Measurements from ENCODE around the gene TMCC2. TPM values are rescaled to one million over a fixed set of nuclear protein-coding genes. Genes with fewer than 3 reads are reported as not detected.
"Not testable (repeated sequence)": the region's sequence is repeated elsewhere in the genome, so short reads cannot be mapped to it uniquely, and the experiment has no call there.

TMCC2 gene
- polyA plus RNA-seq, 3 donors, result 5.1 to 8.0 (median 6.3) TPM

DNA sequence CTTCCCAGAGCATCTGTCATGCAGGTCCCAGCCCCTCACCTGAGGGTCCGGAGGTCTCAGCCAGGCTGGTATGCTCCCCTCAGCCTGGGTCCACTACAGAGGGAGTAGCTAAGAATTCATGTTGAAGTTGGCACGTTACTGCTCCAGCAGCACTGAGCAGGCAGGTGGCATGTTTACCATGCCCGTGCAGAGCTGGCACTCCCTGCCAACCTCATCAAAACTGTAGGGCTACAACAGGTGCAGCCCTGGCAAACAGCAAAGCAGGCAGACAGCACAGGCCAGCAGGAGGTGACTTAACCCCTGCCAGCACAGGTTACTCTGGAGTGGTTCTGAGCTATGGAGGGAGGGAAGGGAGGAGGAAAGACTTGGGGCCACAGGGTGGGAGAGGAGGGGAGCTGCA is 47.4 kb downstream of the TMCC2 start:
- no peak for DNase-seq (ENCODE audit: low read depth in 3 of 3, low spot score in 2 of 3)

DNA sequence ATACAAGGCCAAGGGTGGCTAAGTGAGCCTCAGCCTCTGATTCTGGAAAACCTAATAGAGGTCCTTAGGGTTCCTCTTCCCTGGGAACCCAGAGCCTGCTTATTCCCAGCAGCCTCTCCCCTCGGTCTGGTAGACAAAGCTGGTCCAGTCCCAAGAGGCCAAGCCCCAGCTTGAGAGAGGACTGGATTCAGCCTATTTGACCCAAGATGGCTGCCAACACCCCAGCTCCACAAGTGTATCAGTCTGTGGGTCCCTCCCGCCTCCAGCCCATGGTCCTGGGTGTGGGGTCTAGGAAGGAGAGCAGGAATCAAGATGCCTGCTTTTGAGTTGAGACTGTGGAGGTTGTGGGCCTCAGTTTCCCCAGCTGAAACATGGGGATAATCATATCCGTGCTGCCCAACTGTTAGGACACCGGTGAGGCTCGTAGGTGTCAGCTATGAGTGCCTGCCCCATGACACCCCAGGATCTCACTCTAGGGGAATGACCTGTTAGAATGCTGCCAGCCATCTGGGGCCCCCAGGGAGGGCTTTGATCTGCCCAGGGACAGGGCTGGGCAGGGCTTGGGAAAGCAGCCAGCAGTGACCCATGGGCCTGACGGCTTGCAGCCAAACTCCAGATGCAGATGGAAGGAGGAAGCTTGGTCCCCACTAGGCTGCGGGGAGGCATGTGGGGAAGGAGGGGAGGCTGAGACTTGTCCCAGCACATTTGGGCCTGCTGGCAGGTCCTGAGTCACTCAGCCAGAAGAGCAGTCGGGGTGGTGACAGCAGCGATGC is 48.4 kb downstream of the TMCC2 start:
- DNase-seq (ENCODE audit: low read depth in 3 of 3, low spot score in 2 of 3), result no peak

DNA sequence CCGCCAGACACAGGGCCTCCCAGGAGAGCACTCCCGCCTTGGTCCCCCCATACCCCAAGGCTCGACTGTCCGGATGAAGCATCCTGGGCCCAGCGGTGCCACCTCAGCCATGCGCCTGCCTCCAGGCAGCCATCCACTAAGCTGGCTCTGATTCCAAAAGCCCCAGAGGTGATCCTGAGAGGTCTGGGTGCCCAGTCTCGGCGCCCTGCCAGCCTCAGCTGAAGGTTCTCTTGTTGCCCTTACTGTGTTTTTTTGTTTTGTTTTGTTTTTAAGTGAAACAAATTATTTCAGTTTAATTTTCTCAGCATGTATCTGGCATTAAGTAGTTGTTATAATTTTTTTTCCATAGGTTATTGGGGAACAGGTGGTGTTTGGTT is 48.9 kb downstream of the TMCC2 start:
- DNase-seq (ENCODE audit: low read depth in 3 of 3, low spot score in 2 of 3), result no peak

DNA sequence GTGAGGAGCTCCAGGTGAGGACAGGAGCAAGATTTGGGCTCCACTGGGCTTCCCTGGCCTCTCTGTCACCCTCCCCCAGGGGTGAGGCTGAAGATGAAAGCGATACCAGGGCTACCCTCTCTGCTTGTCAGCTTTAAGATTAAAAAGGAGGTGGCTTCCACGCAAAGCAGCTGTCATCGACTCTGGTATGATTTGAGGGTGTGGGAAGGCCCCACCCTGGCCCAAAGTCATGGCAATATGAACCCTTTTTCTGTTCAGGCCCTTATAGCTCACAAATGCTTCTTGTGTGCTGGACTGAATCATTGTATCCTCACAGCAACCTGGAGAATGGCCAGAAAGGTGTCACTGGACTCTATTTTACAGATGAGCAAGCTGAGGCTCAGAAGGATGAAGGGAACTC is 52.2 kb downstream of the TMCC2 start:
- DNase-seq (ENCODE audit: low read depth in 3 of 3, low spot score in 2 of 3), result no peak

DNA sequence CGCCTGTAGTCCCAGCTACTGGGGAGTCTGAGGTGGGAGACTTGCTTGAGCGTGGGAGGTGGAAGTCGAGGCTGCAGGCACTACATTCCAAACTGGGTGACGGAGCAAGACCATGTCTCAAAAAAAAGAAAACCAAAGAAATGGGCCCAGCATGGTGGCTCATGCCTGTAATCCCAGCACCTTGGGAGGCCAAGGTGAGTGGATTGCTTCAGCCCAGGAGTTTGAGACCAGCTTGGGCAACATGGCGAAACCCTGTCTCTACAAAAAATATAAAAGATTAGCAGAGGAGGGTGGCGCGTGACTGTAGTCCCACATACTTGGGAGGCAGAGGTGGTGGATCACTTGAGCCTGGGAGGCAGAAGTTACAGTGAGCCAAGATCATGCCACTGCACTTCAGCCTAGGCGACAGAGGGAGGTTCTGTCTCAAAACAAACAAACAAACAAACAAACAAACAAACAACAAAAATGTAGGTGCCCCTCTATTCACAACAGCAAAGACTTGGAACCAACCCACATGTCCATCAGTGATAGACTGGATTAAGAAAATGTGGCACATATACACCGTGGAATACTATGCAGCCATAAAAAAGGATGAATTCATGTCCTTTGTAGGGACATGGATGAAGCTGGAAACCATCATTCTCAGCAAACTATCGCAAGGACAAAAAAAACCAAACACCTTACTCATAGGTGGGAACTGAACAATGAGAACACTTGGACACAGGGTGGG is 53.1 kb downstream of the TMCC2 start:
- DNase-seq (ENCODE audit: low read depth in 3 of 3, low spot score in 2 of 3), result not testable (repeated sequence)

DNA sequence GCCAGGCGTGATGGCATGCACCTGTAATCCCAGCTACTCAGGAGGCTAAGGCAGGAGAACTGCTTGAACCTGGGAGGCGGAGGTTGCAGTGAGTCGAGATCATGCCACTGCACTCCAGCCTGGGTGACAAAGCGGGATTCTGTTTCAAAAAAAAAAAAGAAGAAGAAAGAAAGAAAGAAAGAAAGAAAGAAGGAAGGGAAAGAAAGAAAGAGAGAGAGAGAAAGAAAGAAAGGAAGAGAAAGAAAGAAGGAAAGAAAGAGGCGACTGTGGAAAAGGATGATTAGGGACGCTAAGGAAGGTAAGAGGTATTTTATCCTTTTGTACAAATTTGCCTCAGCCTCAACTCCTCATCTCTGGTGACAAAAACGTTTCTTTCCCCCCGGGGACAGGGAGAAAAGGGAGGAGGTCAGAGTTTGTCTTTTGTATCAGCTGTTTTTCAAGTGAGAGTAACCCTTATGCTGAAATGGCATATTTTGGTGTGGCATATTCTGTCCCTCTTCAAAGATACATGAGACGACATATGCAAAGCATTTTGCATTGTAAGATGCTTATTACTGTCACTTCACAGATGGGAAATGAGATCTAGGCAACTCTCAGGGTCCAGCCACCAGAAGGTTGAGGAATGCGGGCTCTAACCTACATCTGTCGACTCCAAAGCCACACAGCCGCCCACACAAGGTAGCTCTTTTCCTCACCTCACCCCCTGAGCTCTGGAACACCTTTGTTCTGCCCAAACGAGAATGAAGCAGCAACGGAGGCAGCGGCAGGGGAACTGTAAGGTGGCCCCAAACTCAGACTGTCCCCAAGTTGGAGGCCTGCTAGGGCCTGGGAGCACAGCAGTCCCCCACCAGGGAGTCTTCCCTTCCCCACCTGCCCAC is 55.8 kb downstream of the TMCC2 start:
- no peak for DNase-seq (ENCODE audit: low read depth in 3 of 3, low spot score in 2 of 3)

DNA sequence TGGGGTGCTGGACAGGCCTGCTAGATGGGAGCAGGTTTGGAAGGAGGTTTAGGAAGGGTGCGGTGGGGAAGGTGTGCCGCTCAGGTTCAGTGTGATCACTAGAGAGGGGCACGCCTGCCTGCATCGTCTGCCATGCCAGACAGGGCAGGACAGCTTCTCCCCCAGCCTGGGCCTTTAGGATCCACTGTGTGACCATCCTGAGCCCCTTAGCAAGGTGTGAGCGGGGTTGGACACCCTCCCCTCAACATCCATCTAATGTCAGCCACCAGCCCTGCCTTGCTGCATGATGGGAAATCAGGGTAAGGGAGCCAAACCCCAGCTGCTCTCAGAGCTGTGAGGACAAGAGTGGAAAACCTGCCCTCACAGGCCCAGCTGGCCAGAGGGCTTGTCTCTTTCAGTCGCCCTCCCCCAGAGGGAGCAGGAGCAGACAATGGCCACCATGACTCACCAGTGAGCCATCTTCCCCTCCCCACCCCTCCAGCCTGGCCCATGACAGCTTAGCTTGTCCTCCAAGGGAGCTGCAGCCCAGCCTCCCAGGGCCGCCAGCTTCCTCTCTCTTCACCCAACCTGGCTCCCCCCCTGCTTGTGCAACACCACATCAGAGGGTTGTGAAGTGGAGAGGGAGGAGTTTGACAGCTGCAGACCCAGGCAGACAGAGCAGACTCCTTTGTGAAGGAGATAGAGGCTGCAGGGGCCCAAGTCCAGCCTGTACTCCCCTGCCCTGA is 56.8 kb downstream of the TMCC2 start:
- no peak for DNase-seq (ENCODE audit: low read depth in 3 of 3, low spot score in 2 of 3)

DNA sequence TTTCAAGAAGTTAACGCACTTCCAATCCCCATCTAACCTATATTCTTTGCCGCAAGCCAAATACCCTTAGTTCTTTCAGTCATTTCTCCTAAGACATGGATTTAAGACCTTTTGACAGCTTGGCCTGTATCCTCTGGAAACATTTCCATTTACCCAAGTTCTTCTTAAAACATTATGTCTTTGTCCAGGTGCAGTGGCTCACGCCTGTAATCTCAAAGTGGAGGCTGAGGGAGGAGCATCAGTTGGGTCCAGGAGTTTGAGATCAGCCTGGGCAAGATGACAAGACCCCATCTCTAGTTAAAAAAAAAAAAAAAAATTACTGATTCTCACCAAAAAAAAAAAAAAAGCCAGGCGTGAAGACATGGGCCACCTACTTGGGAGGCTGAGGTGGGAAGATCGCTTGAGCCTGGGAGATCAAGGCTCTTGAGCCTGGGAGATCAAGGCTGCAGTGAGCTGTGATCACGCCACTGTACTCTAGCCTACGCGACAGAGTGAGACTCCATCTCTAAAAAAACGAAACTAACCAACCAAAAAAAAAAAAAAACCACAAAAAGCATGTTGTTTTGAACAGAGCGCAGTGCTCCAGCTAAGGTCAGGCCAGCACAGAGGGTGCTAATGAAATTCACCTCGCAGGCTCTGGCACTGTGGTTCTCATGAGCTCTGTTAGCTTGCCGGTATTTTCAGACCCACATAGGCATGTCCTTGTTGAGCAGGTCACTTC is 57.8 kb downstream of the TMCC2 start:
- DNase-seq (ENCODE audit: low read depth in 3 of 3, low spot score in 2 of 3), result no peak

DNA sequence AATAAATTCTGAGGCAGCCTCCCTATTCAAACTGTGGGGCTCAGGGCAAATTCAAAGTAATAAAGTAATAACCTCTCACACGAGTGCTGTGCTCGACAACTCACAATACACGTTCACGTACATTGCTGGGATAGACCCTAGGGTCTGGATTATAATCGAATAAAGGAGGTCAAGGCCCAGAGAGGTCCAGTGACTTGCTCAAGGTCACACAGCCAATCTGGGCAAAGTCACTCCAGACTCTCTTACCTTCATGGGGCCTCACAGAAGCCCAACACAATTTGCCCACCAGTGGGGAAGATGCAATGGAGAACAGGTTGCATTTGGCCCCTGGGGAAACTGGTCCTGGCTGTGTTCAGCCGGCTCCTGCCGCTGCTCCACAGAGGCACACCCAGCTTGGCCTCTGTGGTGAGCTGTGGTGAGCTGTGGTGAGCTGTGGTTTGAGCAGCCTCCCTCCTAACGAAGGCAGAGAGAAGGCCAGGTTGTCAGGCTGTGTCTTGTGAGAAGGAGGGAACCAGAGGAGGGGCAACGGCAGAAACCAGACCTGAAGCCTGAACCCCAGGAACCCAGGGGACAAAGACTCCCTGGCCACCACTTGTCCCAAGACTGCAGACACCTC is 58.7 kb downstream of the TMCC2 start:
- DNase-seq (ENCODE audit: low read depth in 3 of 3, low spot score in 2 of 3), result no peak

DNA sequence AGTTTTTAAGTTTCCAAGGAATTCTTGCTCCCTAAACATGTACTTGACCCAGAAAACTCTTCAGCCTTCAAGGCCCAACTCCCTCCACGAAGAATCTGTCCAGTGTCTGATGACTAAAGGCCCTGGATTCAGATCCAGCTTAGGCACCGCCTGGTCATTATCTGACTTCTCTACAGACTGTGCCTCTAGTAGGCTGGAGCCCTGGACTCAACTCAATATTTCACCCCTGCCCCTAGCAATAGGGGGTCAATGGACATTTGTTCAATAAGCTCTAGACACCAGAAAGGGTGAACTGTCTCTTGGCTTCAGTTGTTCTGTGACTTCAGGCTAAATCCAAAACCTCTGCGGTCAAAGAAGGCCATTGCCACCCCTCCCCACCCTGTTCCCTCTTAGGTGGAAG is 59.3 kb downstream of the TMCC2 start:
- DNase-seq (ENCODE audit: low read depth in 3 of 3, low spot score in 2 of 3), result no peak

DNA sequence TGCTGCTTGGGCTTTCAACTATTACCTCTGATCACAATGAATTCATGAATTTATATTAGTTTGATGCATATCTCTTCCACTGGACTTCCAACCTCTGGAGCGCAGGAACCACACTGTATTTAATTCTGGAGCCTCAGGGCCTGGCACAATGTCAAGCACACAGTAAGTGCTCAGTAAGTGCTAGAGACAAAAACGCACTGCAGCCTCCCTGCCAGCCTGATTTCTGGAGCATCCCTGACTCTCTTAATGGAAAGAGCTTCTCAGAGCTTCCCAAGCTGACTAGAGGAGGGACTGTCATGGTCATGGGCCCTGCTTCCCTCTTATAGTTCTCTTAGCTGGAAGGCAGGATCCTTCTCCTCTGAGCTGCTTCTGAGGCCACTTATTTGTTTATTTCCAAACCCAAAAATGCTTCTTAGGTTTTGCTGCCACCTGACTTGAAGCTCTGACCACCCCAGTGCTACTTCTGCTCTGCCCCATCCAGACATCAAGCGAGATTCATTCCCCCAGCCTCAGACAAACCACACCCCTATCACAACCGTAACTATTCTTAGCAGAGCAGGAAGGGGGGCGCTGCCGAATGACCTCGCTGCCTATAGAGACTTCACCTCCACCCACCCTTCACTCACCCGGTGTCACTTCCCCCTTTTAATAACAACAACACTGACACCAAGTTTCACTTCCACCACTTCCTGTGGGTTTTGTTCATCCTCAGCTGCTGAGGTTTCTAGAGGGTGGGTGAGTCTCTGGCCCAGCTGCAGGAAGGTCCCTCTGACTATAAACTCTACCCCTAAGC is 60.2 kb downstream of the TMCC2 start:
- DNase-seq (ENCODE audit: low read depth in 3 of 3, low spot score in 2 of 3), result no peak

DNA sequence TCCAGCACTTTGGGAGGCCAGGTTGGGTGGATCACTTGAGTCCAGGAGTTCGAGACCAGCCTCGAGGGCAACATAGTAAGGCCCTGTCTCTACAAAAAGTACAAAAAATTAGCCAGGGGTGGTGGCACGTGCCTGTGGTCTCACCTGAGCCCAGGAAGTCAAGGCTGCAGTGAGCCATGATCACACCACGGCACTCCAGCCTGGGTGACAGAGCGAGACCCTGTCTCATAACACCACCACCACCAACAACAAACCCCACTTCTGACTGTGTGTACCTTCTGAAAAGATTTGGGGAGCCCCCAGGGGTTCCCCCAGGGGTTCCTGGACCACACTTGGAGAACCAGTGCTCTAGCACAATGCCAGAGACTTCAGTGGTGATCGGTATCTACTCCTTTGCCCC is 63.9 kb downstream of the TMCC2 start:
- DNase-seq (ENCODE audit: low read depth in 3 of 3, low spot score in 2 of 3), result no peak

DNA sequence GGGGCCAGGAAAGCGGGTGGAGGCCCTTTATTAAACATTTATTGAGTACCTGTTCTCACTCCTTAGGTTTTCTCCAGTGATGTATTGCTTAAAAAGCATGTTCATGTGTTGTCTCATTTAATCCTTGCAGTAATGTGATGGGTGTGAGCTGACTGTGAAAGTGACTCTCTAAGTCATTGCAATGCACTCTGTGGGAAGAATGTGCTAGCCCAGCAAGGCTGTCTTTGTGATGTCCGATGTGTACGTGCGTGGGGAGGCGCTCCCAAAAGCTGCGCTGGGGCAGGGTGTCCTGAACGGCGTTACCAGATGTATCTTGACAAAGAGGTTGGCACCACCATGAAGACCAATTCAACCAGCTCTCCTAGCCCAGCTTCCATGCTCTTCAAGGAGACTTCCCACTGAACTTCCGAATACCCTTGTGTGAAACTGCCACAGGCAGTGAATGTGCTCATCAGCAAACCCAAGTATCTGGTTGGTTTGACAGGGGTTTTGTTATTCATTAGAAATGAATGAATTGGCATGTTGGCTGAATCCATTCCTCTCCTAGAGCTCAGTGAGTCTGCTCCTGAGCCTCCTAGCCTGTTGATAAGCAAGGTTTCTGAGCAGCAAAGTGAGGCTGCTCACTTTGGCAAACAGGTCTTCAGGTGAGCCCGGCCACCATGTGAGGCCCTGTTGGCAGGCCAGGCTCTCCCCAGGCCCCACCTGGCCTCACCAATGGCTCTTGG is 65.8 kb downstream of the TMCC2 start:
- DNase-seq (ENCODE audit: low read depth in 3 of 3, low spot score in 2 of 3), result no peak

DNA sequence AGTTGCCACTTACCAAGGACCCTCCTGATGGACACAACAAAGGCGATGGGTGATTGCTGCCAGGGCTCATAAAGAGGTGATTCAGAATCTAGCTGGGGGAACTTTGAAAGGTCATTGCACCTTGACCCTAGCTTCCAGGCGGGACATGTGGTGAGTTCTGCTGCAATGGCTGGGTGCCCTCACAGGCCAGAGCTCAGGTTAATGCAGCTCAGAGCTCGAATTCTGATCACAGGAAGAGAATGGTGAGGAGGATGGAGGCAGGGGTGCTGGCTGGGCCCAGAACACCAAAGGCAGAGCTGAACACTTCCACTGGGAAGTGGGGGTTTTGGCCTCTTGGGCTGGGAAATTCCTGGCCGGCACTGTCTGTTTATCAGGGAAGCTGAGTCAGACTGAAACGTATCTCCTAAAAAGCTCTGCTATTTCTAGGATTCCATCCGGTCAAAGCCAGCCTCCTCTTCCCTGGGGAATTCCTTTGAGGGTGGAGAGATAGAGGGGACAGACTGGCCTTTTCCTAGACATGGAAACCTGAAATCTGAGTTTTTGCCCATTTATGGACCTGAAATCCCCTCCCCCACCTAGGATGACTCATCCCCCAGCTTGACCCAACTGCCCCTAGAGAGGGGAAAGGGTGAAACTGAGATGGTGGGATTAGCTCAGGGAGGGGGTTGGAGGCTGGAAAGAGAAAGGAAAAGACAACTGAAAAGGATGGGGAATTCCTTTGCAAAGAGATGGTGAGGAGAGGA is 66.6 kb downstream of the TMCC2 start:
- DNase-seq (ENCODE audit: low read depth in 3 of 3, low spot score in 2 of 3), result no peak

DNA sequence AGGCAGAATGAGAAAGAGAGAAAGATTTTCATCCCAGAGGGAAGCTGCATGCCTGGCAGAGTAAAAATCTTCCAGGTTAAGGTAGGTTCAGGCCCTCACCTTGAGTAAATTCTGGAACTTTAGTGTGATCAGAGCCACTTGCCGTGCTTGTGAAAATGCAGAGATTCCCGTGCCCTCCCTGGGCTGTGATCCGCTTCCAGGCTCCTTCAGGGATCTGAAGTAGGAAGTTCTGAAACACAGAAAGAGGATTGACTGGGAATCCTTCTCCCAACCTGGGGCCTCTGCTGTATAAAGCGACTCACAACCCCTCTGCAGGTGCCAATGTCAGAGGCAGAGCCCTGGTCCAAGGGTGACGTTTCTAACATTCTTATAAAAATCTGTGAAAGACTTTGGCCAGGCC is 67.2 kb downstream of the TMCC2 start:
- DNase-seq (ENCODE audit: low read depth in 3 of 3, low spot score in 2 of 3), result no peak

DNA sequence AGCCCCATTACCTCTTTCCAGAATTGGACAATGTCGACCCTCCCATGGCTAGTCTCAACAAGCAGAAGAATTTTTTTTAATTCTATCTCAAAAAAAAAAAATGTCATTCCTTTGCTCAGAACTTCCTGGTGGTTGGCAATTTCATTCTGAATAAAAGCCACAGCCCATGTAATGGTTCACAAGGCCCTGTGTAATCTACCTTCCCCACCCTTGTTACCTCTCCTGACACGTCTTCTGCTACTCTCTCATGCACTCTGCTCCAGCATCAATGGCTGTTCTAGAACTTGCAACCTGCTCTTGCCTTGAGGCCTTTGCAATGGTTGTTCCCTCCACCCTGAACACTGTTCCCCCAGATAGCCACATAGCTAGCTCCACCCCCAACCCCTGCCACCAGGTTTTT is 68.4 kb downstream of the TMCC2 start:
- DNase-seq (ENCODE audit: low read depth in 3 of 3, low spot score in 2 of 3), result no peak

DNA sequence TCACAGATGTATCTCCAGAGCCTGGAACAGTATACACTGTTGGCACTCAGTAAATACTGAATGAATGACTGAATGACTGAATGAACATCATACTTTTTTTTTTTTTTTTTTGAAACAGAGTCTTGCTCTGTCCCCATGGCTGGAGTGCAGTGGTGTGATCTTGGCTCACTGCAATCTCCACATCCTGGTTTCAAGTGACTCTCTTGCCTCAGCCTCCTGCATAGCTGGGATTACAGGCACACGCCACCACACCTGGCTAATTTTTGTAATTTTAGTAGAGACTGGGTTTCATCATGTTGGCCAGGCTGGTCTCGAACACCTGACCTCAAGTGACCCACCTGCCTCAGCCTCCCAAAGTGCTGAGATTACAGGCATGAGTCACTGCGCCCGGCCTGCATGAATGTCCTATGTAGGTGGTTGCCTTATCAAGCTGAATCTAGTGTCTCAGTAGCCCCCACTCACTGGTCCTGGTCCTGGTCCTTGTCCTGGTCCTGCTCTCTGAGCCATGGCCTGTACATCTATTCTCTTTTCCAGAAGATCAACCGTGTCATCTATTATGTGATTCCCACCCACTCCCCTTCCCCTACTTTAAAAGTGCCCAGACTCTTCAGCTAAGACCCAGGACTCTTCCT is 69.9 kb downstream of the TMCC2 start:
- not testable (repeated sequence) for DNase-seq (ENCODE audit: low read depth in 3 of 3, low spot score in 2 of 3)

All from right renal cortex interstitium (tissue), 3 donors.